ACHN (cell line): ENCODE measurements around the gene DHRSX.
A peak's percentile ranks its signal among the peaks of the same experiment; 100 is the strongest.
"Not testable (repeated sequence)": the region's sequence is repeated elsewhere in the genome, so short reads cannot be mapped to it uniquely, and the experiment has no call there.

Experiments
- DNase-seq: peaks from one replicate; pipeline ENCODE4 v3.0.0-alpha.2; 2015
- in situ Hi-C: cut with HindIII; loops from 2 replicates; pipeline ENCODE4 v1.10.0; 2017; ENCODE audit warnings: low sequenced_read_pairs, low pct_ligation_motif_present, low pct_unique_long_range_greater_than_20kb

The DHRSX gene

DNA sequence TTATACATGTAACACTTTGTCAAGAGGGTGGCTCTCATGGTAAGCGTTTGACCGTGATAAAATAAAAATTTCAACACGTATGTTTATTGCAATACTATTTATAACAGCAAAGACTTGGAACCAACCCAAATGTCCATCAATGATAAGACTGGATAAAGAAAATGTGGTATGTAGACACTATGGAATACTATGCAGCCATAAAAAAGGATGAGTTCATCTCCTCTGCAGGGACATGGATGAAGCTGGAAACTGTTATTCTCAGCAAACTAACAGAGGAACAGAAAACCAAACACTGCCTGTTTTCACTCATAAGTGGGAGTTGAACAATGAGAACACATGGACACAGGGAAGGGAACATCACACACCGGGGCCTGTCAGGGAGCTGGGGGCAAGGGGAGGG, 150.1 kb downstream of the DHRSX start:
- DNase-seq, in situ Hi-C loops: not testable (repeated sequence)

DNA sequence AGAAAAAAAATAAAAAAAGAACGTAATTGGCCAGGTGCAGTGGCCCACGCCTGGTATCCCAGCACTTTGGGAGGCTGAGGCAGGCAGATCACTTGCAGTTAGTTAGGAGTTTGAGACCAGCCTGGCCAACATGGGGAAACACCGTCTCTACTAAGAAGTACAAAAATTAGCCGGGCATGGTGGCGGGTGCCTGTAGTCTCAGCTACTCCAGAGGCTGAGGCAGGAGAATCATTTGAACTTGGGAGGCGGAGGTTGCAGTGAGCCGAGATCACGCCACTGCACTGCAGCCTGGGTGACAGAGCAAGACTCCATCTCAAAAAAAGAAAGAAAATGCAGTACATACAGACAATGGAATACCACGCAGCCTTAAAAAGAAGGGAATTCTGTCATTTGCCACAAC, 150.7 kb downstream of the DHRSX start:
- in situ Hi-C loops, DNase-seq: not testable (repeated sequence)

DNA sequence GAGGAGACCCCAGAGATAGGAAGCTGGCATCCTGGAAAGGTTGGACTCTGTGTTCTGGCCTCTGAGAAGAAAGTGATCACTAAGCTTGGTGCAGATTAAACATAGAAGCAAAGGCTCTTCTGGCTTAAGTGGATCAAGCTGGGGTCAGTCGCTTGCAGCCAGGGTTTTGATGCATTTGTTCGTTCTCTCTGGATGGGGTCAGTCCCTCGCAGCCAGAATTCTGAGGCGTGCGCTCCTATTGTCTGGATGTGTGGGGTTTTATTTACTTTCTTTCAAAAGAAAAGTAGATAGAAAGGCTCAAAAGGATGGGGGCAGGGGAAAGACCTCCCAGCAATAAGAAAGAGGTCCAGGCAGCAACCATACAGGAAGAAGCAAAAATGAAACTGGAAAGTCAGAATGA, 152.6 kb downstream of the DHRSX start:
- in situ Hi-C loops, result no loop called here
- no peak for DNase-seq

DNA sequence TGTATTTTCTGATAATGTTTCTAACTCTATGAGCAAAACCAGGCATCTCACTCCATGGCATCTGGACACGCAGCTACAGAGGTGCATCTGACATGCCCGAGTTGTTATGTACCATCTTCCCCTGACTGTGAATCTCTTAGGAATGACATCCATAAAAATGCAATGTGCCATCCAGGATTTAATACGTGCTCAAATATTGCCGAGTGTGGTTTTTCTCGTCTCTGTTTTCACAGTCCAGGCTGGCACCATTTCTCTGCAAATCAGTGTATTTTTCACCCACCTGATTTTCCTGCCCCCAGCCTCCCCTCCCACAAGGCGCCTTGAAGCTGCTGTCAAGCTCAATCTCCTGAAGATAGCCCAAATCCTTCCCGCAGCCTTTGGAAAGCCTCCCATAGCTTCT, 154.6 kb downstream of the DHRSX start:
- in situ Hi-C loops, result no loop called here
- no peak for DNase-seq

DNA sequence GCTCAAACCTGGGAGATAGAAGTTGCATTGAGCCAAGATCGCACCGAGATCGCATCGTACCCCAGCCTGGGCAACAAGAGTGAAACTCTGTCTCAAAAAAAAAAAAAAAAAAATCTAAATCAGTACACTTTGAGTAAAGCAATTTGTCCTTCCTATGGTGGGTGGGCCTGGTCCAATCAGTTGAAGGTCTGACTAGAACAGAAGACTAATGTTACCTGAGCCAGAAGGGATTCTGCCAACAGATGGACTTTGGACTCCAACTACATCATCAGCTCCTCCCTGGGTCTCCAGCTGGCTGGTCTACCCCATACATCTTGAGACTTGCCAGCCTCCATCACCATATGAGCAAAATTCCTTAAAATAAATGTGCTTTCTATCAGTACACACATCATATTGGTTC, 155.2 kb downstream of the DHRSX start:
- no peak for DNase-seq
- in situ Hi-C loops, result no loop called here

DNA sequence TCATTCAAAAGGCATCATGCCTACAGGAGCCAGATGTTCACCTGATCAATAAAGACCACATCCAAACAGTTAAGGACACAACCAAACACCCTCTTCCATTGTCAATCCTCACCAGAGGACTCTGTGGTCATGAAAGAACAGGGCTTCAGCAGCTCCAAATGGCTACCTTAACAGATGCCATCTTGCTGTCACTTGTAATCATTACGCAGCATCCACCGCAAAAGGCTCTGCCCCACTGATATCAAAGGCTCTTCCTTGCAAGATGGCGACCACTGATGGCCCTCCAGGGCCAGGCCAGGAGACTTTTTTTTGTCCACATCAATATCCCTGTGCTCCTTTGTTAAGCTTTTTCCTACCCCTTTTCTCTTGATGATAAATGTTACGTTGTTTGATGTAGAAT, 157.4 kb downstream of the DHRSX start:
- in situ Hi-C loops, result no loop called here

DNA sequence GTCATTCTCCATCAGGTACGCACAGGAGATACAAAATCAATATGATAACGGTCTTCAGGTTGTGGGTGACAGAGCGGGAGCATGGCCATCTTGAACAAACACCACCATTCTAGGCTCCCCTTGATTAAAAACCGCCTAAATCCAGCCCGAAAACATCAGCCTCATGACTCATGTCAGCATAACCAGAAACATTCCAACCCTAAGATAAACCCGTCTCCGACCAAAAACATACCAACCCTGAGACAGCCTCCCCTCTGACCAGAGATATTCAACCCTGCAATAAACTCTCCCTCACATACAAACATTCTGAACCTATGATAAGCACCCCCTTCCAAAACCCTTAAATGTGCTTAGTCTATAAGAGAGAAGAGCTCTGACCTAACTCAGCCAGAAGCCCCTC, 157.9 kb downstream of the DHRSX start:
- in situ Hi-C loops, result no loop called here
- DNase-seq, result no peak

More for the DNA sequence above, 157.4 kb downstream of the DHRSX start:
- no peak for DNase-seq

DNA sequence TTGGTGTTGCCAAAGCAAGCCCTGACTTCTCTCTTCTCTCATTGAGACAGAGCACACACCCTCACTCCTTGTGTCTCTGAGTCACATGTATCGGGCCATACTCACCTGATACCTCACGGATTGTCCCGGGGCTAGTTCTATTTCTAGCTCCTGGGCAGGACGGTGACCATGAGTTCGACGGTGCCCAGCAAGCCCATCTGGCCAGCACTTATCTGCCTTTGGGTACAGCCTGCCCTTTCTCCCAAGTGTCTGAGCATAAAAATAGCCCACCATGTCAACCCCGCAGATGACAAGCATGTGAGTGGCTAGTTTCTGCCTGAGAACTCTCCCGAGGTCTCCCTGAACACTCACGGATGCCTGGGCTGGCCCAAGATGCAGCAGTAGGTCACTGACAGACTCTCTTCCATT, 158.5 kb downstream of the DHRSX start:
- in situ Hi-C loops, result no loop called here
- no peak for DNase-seq

DNA sequence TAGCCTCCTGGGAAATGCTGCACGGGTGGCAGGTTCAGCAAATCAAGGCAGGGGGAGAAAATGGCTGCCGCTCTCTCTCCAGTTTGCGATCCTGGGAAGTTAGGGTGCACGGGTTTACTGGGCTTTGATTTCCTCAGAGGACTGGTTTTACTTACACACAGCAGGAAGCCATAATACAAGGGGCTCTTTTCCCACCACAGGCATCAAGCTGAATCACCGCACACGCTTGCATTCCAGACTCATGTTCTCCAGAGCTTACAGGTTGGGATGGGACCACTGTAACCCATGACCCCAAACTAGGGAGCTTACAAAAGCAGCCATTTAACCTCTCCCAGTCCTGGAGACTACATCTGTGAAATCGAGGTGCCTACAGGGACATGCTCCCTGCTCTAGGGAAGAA, 159.8 kb downstream of the DHRSX start:
- DNase-seq, result no peak
- in situ Hi-C loops, result no loop called here

DNA sequence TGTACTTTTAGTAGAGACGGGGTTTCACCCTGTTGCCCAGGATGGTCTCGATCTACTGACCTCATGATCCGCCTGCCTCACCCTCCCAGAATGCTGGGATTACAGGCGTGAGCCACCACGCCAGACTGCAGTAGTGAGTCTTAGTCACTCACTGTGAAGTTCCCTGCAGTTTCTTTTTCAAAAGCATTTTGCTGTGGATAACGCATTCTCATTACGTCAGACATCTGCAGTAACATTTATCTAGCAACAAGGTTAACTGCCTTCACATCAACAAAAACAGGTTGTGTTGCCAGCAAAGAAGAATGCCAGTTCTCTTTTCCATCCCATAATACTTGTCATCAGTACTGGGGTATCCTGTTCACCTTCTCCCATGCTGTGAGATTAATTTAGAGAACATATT, 164.6 kb downstream of the DHRSX start:
- in situ Hi-C loops, result no loop called here
- DNase-seq, result no peak

DNA sequence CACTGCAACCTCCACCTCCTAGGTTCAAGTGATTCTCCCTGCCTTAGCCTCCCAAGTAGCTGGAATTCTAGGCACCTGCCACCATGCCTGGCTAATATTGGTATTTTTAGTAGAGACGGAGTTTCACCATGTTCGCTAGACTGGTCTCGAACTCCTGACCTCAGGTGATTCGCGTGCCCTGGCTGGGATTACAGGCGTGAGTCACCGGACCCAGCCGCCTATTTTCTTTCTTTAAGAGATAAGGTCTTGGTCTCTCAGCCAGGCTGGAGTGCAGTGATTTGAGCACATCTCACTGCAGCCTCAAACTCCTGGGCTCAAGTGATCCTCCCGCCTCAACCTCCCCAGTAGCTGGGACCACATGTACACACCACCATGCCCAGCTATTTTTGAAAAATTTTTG, 166.5 kb downstream of the DHRSX start:
- in situ Hi-C loops, result no loop called here
- DNase-seq, result peak; percentile 2

DNA sequence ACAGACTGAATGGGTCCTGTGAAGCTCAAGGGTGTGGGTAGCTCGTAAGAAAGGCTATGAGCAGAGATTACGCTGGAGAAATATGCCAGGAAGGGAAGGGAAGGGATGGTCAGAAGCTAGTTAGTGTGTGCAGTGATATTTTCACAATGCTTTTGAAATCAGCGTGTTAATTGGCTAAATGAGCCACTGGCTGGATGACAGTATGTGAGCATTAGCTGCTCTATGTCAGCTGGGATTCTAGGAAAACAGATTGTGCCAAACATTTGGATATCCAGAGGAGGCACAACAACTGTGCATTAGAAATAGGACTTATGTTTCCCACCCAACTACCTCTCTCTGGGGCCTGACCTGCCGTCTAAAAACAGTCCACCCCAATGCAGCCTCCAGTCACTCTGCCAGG, 168.5 kb downstream of the DHRSX start:
- in situ Hi-C loops, result no loop called here
- DNase-seq, result no peak

DNA sequence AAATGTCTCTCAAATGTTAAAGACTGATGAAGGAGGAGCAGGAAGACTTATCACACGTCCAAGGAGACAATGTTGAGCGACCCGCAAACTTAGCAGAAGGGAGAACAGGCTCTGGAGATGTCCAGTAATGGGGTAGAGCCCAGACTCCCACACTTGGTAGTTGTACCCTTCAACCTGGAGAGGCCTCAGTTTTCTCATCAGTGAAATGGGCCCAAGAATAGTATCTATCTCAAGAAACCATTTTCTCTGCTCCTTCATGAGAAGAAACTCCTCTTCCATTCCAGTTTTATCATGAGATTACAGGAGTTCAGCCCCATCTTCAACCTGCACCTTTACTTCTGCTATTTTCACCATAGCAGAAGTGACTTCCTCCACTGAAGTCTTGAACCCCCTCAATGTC, 169.9 kb downstream of the DHRSX start:
- in situ Hi-C loops, result no loop called here
- DNase-seq, result no peak

DNA sequence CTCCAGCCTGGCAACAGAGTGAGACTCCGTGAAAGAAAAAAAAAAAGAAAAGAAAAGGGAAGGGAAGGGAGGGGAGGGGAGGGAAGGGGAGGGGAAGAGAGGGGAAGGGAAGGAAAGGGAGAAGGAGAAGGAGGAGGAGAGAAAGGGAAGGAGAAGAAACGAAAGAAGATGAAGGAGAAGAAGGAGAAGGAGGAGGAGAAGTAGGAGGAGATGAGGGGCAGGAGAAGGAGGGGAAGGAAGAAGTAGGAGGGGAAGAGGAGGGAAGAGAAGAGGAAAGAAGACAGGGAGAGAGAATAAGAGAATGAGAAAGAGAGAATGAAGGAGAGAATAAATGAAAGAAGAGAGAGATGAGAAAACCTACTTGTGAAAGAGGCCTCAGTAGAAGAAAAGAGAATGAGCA, 170.3 kb downstream of the DHRSX start:
- in situ Hi-C loops, result no loop called here
- no peak for DNase-seq

DNA sequence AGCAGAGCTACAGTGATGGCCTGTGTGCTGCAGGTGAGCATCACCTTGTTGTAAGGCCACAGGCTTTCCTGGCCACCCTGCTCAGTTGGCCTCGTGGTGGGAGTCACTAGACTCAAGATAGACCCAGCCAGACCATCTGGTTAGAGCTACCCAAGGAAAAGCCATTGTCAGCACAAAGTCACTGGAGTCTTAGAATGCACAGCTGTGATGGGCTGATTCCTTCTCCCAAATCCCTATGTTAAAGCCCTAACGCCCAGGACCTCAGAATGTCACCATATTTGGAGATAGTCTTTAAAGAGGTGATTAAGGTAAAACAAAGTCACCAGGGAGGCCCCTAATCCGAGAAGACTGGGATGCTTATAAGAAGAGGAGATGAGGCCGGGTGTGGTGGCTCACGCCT, 173.4 kb downstream of the DHRSX start:
- DNase-seq, result no peak
- in situ Hi-C loops, result no loop called here

DNA sequence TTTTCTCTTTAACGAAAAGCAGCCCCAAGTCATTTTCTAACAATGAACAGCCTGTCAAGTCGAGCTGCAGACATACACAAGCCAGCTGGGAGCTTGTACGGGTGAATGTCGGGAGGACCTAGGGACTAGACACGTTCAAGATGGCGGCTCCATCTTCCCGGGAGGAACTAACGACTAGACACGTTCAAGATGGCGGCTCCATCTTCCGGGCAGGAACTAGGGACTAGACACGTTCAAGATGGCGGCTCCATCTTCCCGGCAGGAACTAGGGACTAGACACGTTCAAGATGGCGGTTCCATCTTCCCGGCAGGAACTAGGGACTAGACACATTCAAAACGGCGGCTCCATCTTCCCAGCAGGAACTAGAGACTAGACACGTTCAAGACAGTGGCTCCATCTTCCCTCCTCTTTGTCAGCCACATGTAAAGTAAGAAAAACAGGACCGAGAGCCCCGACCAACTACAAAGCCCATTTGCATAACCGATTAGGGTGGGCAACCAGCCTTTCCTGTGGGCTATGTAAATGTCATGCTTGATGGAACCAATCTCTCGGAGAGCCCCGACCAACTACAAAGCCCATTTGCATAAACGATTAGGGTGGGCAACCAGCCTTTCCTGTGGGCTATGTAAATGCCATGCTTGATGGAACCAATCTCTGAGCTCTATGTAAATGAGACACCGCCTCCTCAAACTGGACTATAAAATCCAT, 175.5 kb downstream of the DHRSX start:
- in situ Hi-C loops, result no loop called here
- no peak for DNase-seq

DNA sequence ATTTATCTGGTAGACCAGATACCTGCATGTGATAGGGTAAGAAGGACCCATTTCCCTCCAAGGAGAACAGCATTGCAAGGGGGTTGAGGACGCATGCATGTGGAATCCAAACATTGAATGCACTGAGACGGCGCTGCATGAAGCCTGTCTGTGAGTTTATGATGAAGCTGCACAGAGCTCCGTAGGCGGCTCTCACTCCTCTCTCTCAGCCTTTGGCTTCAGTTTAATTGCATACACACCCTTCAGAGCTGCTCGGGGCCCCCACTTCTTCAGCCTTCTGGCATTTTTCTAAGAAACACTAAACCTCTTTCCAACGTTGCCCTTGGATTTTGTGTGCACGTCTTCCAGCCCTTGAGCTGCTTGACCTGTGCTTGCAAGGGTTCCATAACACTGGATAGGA, 176.6 kb downstream of the DHRSX start:
- no peak for DNase-seq
- in situ Hi-C loops, result no loop called here

DNA sequence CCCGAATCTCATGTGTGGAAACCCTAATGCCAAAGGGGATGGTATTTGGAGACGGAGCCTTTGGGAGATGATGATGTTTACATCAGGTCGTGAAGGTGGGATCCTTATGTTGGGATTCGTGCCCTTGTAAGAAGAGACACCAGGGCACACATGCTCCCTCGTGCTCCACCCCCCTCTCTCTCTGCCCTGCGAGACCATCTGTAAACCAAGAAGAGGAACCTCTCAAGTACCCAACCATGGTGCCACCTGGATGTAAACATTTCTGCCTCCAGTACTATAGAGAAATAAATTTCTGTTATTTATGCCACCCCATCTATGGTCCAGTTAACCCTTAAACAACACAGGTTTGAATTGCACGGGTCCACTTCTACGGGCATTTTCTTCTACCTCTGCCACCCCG, 179.4 kb downstream of the DHRSX start:
- DNase-seq, result no peak
- in situ Hi-C loops, result no loop called here

DNA sequence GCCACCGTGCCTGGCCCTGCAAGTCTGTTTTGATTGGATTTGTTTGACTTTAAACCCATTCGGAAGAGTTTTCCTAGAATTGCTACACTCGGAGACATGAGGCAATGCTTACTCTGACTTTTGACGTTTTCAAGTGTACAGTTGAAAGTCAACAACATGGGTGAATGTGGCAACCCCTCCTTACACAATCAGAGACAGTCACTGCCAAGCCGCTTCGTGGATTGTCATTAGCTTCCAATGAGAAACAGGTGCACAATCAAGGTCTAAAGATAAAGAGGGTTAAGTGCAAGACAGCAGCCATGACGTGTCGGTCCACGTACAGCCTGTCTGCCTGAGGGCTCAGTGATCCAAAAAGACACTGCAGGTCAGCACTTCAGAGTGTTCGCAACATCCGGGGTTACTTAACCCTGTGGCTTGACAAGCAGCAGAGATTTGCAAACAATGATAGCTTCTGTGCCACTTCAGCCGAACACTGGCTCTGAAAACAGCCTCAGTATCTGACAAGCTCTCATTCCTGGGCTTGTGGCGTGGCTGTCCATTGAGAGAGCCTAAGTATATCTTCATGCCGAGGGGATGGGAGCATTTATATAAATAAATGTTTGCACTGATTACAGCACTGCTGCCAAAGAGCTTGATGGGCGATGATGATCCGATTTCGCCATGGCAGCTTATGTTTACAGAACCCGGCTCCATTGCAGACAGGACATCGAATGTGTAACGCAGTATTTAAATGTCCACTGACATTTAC, 180.0 kb downstream of the DHRSX start:
- DNase-seq, result no peak
- in situ Hi-C loops, result no loop called here

DNA sequence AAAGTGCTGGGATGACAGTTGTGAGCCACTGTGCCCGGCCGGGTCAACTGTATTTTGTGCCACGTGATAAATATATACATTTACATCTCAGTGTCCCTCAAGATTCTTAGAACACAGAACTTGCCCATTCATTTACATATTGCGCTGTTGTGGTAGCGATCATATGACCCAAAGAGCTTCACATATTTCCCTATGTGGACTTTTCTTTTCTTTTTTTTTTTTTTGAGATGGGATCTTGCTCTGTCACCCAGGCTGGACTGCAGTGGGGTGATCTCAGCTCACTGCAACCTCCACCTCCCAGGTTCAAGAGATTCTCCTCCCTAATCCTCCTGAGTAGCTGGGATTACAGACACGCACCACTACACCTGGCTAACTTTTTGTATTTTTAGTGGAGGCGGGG, 180.7 kb downstream of the DHRSX start:
- DNase-seq, result no peak
- in situ Hi-C loops, result no loop called here
